DOHH2 (cell line): ENCODE results near the gene ESRRG.

Experiments used
- H3F3A ChIP-seq: fragments of 200-600 bp; sonication (generic), shearing (Covaris generic); 2 replicates; pipeline ENCODE4 v1.6.0; 2016; ENCODE audit warnings: antibody characterized with exemption, mild to moderate bottlenecking; ENCODE audit not compliant: control insufficient read depth, insufficient read depth
- H3K27ac ChIP-seq: fragments of 200-600 bp; sonication (generic); 2 replicates; pipeline ENCODE4 v1.5.1; 2014; ENCODE audit warnings: low read depth, mild to moderate bottlenecking, low read length, moderate library complexity
- H3K27me3 ChIP-seq: fragments of 200-600 bp; sonication (generic); 2 replicates; pipeline ENCODE4 v1.6.1; 2014; ENCODE audit warnings: mild to moderate bottlenecking, low read length, mixed read lengths; ENCODE audit not compliant: control insufficient read depth
- H3K36me3 ChIP-seq: fragments of 200-600 bp; sonication (generic); 2 replicates; pipeline ENCODE4 v1.6.1; 2014; ENCODE audit warnings: mild to moderate bottlenecking, low read length, moderate library complexity, mixed read lengths; ENCODE audit not compliant: control insufficient read depth
- H3K4me1 ChIP-seq: fragments of 200-600 bp; sonication (generic); 2 replicates; pipeline ENCODE4 v1.6.1; 2014; ENCODE audit warnings: mild to moderate bottlenecking, low read length, mixed read lengths; ENCODE audit not compliant: control insufficient read depth
- H3K4me2 ChIP-seq: fragments of 200-600 bp; sonication (generic); 2 replicates; pipeline ENCODE4 v1.6.0; 2014; ENCODE audit warnings: mild to moderate bottlenecking, low read length, moderate library complexity
- H3K4me3 ChIP-seq: fragments of 200-600 bp; sonication (generic); 2 replicates; pipeline ENCODE4 v1.5.1; 2014; ENCODE audit warnings: mild to moderate bottlenecking, low read length, mixed read lengths
- H3K79me2 ChIP-seq: fragments of 200-600 bp; sonication (generic); 2 replicates; pipeline ENCODE4 v1.6.1; 2014; ENCODE audit warnings: mild to moderate bottlenecking, low read length, mixed read lengths; ENCODE audit not compliant: control insufficient read depth
- H3K9me2 ChIP-seq: fragments of 200-600 bp; sonication (generic); replicated peaks from 2 replicates; pipeline ENCODE4 v1.6.1; 2014; ENCODE audit warnings: mild to moderate bottlenecking, low read length, mixed read lengths; ENCODE audit not compliant: control insufficient read depth
- H3K9me3 ChIP-seq: fragments of 200-600 bp; sonication (generic); 2 replicates; pipeline ENCODE4 v1.6.1; 2014; ENCODE audit warnings: antibody characterized with exemption, low read length, mixed read lengths; ENCODE audit not compliant: control insufficient read depth, insufficient read depth
- H4K20me1 ChIP-seq: fragments of 200-600 bp; sonication (generic); 2 replicates; pipeline ENCODE4 v1.6.0; 2014; ENCODE audit warnings: low read depth, mild to moderate bottlenecking, antibody characterized with exemption, low read length, moderate library complexity; ENCODE audit not compliant: control insufficient read depth, insufficient read depth
- CTCF ChIP-seq: fragments of 200-600 bp; sonication (generic); IDR thresholded peaks from one replicate; pipeline ENCODE4 v1.5.1; 2014; ENCODE audit warnings: antibody characterized with exemption, mild to moderate bottlenecking, low read depth, low read length; ENCODE audit not compliant: poor library complexity, severe bottlenecking
- EZH2phosphoT487 ChIP-seq: fragments of 200-600 bp; sonication (generic); IDR thresholded peaks from 2 replicates; pipeline ENCODE4 v1.6.1; 2017; ENCODE audit warnings: borderline replicate concordance, mild to moderate bottlenecking, antibody characterized with exemption, low read length, moderate library complexity, mixed read lengths

Gene ESRRG

GRCh38 chr1:216604771-216605170, 118.5 kb downstream of the ESRRG start:
- no peak overlapping the region for H3K4me2 ChIP-seq
- no peaks in the 10 kb centered on the region for H3K9me2 ChIP-seq
- H3K27ac ChIP-seq: no peak overlapping the region
- no peak overlapping the region for H3K4me3 ChIP-seq
- H3K9me3 ChIP-seq: no peaks in the 10 kb centered on the region
- no peaks in the 10 kb centered on the region for H3K36me3 ChIP-seq
- H3K79me2 ChIP-seq: no peaks in the 10 kb centered on the region
- no peak for TF ChIP-seq EZH2phosphoT487
- H3K27me3 ChIP-seq: no peaks in the 10 kb centered on the region
- no peaks in the 10 kb centered on the region for H3K4me1 ChIP-seq
- H4K20me1 ChIP-seq: no peaks in the 10 kb centered on the region
- no peaks in the 10 kb centered on the region for H3F3A ChIP-seq

DNA sequence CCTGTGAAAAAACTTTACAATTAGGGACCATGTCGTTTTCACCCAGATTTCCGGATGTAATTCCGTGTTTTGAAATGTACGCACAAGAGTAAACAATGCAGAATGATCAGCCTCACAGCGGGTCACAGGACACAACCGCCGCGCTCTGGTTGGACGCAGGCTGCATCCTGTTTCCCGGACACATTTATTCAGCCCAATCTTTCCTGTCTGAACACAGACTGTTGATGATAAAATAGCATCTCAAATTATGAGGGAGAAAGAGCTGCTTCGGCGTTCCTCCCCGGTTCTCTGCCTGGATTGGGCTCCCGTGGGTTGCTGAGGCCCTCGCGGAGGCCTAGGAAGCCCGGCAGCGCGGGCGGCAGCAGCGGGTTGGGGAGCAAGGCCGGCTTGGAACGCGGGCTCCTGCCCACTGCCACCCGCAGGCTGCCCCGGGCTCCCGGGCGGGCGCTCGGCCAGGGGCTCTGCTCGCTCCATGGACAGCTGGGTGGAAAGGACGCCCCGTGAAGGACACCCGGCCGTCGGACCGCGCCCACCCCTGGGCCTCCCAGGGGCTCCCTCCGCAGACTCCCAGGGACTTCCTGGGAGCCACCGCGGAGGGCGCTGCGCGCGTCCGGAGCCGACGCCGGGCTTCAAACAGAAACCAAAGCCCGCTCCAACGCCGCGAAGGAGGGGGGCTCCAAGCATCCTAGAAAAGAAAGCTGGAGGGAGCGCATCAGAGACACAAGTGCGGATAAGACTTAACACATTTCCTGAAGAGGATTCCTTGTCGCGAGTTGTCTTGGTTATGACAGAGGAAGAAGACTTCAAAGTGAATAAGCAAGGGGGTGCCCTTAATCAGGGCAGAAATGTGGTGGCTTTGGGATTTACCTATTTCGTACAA, 122.3 kb downstream of the ESRRG start:
- no peaks in the 10 kb centered on the region for H3K79me2 ChIP-seq
- no peaks in the 10 kb centered on the region for H3K9me2 ChIP-seq
- no peaks in the 10 kb centered on the region for H3K27me3 ChIP-seq
- TF ChIP-seq EZH2phosphoT487: no peak
- no peak for TF ChIP-seq CTCF
- no peaks in the 10 kb centered on the region for H3K36me3 ChIP-seq
- no peaks in the 10 kb centered on the region for H3F3A ChIP-seq
- no peak overlapping the region for H3K4me3 ChIP-seq
- H3K9me3 ChIP-seq: no peaks in the 10 kb centered on the region
- no peak overlapping the region for H3K27ac ChIP-seq
- no peak overlapping the region for H3K4me2 ChIP-seq
- no peaks in the 10 kb centered on the region for H4K20me1 ChIP-seq
- H3K4me1 ChIP-seq: no peaks in the 10 kb centered on the region

GRCh38 chr1:216599851-216600250, 123.4 kb downstream of the ESRRG start:
- no peaks in the 10 kb centered on the region for H3K4me1 ChIP-seq
- no peak overlapping the region for H3K27ac ChIP-seq
- TF ChIP-seq CTCF (no peak), EZH2phosphoT487 (no peak)
- no peaks in the 10 kb centered on the region for H3K79me2 ChIP-seq
- no peaks in the 10 kb centered on the region for H4K20me1 ChIP-seq
- H3K9me2 ChIP-seq: no peaks in the 10 kb centered on the region
- no peaks in the 10 kb centered on the region for H3K36me3 ChIP-seq
- no peak overlapping the region for H3K4me3 ChIP-seq
- H3K4me2 ChIP-seq: no peak overlapping the region
- H3F3A ChIP-seq: no peaks in the 10 kb centered on the region
- H3K27me3 ChIP-seq: no peaks in the 10 kb centered on the region
- no peaks in the 10 kb centered on the region for H3K9me3 ChIP-seq

DNA sequence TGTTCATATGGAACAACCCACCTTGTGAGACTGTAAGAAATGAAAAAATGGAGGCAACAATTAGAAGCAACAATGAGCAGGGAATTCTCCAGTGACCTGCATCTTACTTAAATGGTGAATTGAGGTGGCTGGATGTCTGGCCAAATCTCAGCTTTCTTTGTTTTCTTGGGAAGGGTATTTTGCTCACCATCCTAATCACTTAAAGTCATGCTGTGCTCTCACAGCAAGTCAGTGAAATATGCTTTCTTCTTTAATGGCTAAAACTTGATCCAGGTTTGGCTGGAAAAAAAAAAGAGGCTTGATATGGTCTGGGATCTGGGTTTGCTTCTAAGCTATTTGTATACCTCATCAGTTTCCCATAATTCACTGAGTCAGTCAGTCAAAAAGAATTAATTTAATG, 124.8 kb downstream of the ESRRG start:
- Histone ChIP-seq H3K9me2 (no peaks in the 10 kb centered on the region), H3K4me1 (no peaks in the 10 kb centered on the region), H3K27ac (no peak overlapping the region), H3K79me2 (no peaks in the 10 kb centered on the region), H3K4me3 (no peak overlapping the region), H3K4me2 (no peak overlapping the region), H4K20me1 (no peaks in the 10 kb centered on the region), H3K27me3 (no peaks in the 10 kb centered on the region), H3F3A (no peaks in the 10 kb centered on the region), H3K36me3 (no peaks in the 10 kb centered on the region), H3K9me3 (no peaks in the 10 kb centered on the region)
- TF ChIP-seq EZH2phosphoT487 (no peak), CTCF (no peak)
